Right lobe of liver (tissue), 4 donors: ENCODE results near the gene SLC39A6.

Experiments
- POLR2A ChIP-seq: fragments of 450-650 bp; IDR thresholded peaks from one replicate; pipeline ENCODE4 v1.6.1; 2017; ENCODE audit warnings: antibody characterized with exemption, mild to moderate bottlenecking
- TF ChIP-seq, protein P1 (sequence below), 4 donors: fragments of 200-600 bp in 3 of 4; fragments of 450-650 bp in 1 of 4; IDR thresholded peaks; one replicate each; pipeline versions ENCODE4 v1.5.1 to v1.8.0; 2016 to 2022; ENCODE audit warnings: antibody characterized with exemption in 4 of 4, mild to moderate bottlenecking in 2 of 4
- donor health status: DM: no; HTN: no; CAD: no.
- donor health status: DM: no; HTN: no; CAD: no.
- donor health status: DM: no; HTN: yes; CAD: no.

GRCh38 chr18:36127836-36128529, 1.2 kb downstream of the SLC39A6 start:
- TF ChIP-seq, protein P1, sequence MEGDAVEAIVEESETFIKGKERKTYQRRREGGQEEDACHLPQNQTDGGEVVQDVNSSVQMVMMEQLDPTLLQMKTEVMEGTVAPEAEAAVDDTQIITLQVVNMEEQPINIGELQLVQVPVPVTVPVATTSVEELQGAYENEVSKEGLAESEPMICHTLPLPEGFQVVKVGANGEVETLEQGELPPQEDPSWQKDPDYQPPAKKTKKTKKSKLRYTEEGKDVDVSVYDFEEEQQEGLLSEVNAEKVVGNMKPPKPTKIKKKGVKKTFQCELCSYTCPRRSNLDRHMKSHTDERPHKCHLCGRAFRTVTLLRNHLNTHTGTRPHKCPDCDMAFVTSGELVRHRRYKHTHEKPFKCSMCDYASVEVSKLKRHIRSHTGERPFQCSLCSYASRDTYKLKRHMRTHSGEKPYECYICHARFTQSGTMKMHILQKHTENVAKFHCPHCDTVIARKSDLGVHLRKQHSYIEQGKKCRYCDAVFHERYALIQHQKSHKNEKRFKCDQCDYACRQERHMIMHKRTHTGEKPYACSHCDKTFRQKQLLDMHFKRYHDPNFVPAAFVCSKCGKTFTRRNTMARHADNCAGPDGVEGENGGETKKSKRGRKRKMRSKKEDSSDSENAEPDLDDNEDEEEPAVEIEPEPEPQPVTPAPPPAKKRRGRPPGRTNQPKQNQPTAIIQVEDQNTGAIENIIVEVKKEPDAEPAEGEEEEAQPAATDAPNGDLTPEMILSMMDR (IDR thresholded peaks at IDR 0.05): no peak
- TF ChIP-seq POLR2A: no peak
